Lower leg skin (tissue), 4 donors: ENCODE results near the gene RALGAPB. TPM values are rescaled to one million over a fixed set of nuclear protein-coding genes. Genes with fewer than 3 reads are reported as not detected.
"Not testable (repeated sequence)": the region's sequence is repeated elsewhere in the genome, so short reads cannot be mapped to it uniquely, and the experiment has no call there.

Experiments
- DNase-seq, 2 donors: peaks; one replicate each; pipeline ENCODE4 v3.0.0-alpha.2; 2019; ENCODE audit warnings: low spot score in 2 of 2
- H3K4me3 ChIP-seq: fragments of 200-600 bp; sonication (generic); 2 replicates; pipeline ENCODE4 v1.5.1; 2017; ENCODE audit warnings: mild to moderate bottlenecking, low read depth; ENCODE audit not compliant: poor library complexity, severe bottlenecking
- CTCF ChIP-seq, 3 donors: fragments of 450-650 bp; IDR thresholded peaks; one replicate each; pipeline ENCODE4 v1.5.1; 2016; ENCODE audit warnings: antibody characterized with exemption in 3 of 3, mild to moderate bottlenecking in 3 of 3, moderate library complexity in 2 of 3
- POLR2A ChIP-seq, 2 donors: fragments of 450-650 bp; IDR thresholded peaks; one replicate each; pipeline ENCODE4 v1.6.1; 2016 to 2017; ENCODE audit warnings: antibody characterized with exemption in 2 of 2, mild to moderate bottlenecking in 1 of 2, moderate library complexity in 1 of 2
- WGBS, 2 donors: methylation state at CpG; one replicate each; pipeline ENCODE4 v1.1.5; 2018; 5-methylcytosine and 5-hydroxymethylcytosine counted together
- intact Hi-C: fragments of 100-400 bp; cut with DNase I; formaldehyde crosslinking; loops from one replicate; pipeline ENCODE4 v1.15.0; 2023; ENCODE audit warnings: low total_unique reads
- total RNA-seq, 4 donors: library from RNA; depleted of rRNA; stranded (reverse); fragments of >200 nt; gene quantifications; one replicate each; pipeline ENCODE4 v1.1.0, GENCODE V29; 2016

Gene RALGAPB
- total RNA-seq, 4 donors from 2014 or later = 35.3 to 51.0 (median 41.5) TPM

DNA sequence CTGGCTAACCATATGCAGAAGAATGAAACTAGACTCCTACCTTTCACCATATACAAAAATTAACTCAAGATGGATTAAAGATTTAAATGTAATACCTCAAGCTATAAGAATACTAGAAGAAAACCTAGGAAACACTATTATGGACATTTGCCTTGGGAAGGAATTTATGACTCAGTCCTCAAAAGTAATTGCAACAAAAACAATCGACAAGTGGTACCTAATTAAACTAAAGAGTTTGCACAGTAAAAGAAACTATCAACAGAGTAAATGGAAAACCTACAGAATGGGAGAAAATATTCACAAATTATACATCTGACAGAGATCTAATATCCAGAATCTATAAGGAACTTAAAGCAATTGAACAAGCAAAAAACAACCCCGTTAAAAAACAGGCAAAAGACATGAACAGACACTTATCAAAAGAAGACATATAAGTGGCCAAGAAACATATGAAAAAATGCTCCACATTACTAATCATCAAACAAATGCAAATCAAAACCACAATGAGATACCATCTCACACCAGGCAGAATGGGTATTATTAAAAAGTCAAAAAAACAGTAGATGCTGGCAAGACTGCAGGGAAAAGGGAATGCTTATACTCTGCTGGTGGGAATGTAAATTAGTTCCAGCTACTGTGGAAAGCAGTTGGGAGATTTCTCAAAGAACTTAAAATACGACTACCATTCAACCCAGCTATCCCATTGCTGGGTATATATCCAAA is 31.9 kb downstream of the RALGAPB start:
- DNase-seq = no peak
- TF ChIP-seq POLR2A (IDR thresholded peaks at IDR 0.05) (no peak), CTCF (IDR thresholded peaks at IDR 0.05) (no peak)
- no peak overlapping the region for H3K4me3 ChIP-seq
- 93 to 94% methylated on average over 3 of the region's 3 CpGs for WGBS, 2 donors
- intact Hi-C loops = no loop called here

- WGBS, 2 donors = 97 to 98% methylated on average over 4 of the region's 4 CpGs
- H3K4me3 ChIP-seq = no peak overlapping the region
- no peak for DNase-seq
- TF ChIP-seq POLR2A (IDR thresholded peaks at IDR 0.05) (no peak), CTCF (IDR thresholded peaks at IDR 0.05) (no peak)
- intact Hi-C loops = no loop called here
These were observed 32.4 kb downstream of the RALGAPB start for GRCh38 chr20:38505091-38505455.

GRCh38 chr20:38511726-38512125 is 39.1 kb downstream of the RALGAPB start:
- WGBS, 2 donors = 95 to 96% methylated on average over 19 of the region's 19 CpGs

DNA sequence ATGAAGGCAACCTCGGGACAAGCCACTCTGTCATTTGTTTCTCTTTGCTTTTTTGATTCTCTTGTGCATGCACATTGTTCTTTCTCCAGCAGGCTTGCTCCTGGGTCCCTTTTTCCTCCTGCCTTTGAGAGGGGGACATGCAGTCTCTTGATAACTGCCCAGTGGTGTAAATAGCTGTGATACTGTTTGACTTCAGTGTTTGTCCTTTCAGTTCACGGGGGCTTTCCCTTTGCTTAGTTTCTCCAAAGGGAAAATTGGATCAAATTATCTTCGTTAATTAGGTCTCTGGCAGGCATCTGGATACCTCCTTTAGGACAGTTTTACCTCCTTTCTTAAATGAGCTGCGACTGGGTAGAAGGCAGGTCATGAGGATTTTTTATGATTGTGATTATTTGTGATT is 41.5 kb downstream of the RALGAPB start:
- TF ChIP-seq POLR2A (IDR thresholded peaks at IDR 0.05) (no peak), CTCF (IDR thresholded peaks at IDR 0.05) (no peak)

More at GRCh38 chr20:38511726-38512125, 39.1 kb downstream of the RALGAPB start:
- H3K4me3 ChIP-seq, DNase-seq, intact Hi-C loops: not testable (repeated sequence)

DNA sequence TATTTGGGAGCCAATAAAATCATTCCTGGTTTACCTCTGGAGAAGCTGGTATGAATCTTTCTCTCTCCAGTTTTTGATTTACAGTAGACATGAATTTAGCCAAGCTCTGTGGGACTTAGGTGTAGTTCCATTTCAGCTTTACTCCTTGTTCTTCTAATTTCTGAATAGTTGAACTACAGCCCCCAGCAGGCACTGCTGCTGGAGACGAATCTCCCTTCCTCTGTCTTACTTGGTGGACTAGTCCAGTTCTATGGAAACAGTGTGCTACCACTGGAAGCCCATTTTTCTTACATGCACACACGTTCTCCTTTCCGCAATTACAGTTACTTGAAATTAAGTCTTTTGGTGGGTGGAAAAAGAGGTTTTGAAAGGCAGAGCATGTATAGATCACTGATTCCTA is 42.3 kb downstream of the RALGAPB start:
- TF ChIP-seq CTCF (IDR thresholded peaks at IDR 0.05) (no peak), POLR2A (IDR thresholded peaks at IDR 0.05) (no peak)
- 86 to 87% methylated on average over 3 of the region's 3 CpGs for WGBS, 2 donors

More for the DNA sequence above, 41.5 kb downstream of the RALGAPB start:
- no peak overlapping the region for H3K4me3 ChIP-seq
- DNase-seq = no peak
- 81 to 83% methylated on average over 4 of the region's 4 CpGs for WGBS, 2 donors
- intact Hi-C loops = no loop called here

DNA sequence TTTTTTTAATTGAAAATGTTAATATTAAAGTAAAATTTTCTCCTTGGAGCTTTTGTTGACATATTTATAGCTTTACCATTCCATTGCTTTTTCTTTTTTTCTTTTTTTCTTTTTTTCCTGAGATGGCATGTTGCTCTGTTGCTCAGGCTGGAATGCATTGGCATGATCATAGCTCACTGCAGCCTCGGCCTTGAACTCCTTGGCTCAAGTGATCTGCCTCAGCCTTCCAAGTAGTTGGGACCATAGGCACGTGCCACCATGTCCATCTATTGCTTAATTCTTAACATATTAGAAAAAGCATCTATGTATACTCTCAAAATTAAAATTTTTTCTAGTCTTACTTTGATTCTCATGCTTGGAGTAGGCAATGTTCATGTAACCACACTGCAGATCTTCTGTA is 43.0 kb downstream of the RALGAPB start:
- H3K4me3 ChIP-seq = no peak overlapping the region
- 55 to 82% methylated on average over 2 of the region's 2 CpGs for WGBS, 2 donors
- TF ChIP-seq POLR2A (IDR thresholded peaks at IDR 0.05) (no peak), CTCF (IDR thresholded peaks at IDR 0.05) (no peak)
- no peak for DNase-seq
- intact Hi-C loops = no loop called here

More for the DNA sequence above, 42.3 kb downstream of the RALGAPB start:
- DNase-seq = no peak
- H3K4me3 ChIP-seq = no peak overlapping the region
- intact Hi-C loops = no loop called here
